ENCODE data around the gene LTA.

Gene LTA

GRCh38 chr6:31578184-31579118, 6.4 kb downstream of the LTA start:
- no peaks in the 10 kb centered on the region for H3K9me3 ChIP-seq
- no peak overlapping the region for H3K4me3 ChIP-seq
- no peak overlapping the region for H3K27ac ChIP-seq
- no peaks in the 10 kb centered on the region for H3K27me3 ChIP-seq
- H4K20me1 ChIP-seq = 0 out of 2 replicates have a peak, but pooled peaks cover 7% of the 10 kb centered on the region
- no peak overlapping the region for H3K9ac ChIP-seq
- H3K4me1 ChIP-seq = peaks cover 92% of the 10 kb centered on the region
- peaks cover 25% of the 10 kb centered on the region for H3K36me3 ChIP-seq
- peak overlapping the region; percentile 98 for H3K4me2 ChIP-seq
- TF ChIP-seq Cebpa-rat (IDR thresholded peaks at IDR 0.05) = no peak

- no peak for TF ChIP-seq Cebpa-rat (IDR thresholded peaks at IDR 0.05)
- Histone ChIP-seq H3K36me3 (peaks cover 25% of the 10 kb centered on the region), H3K9ac (no peak overlapping the region), H3K4me1 (peaks cover 92% of the 10 kb centered on the region), H3K4me2 (no peak overlapping the region; the same call in 1 of the 2 replicates), H4K20me1 (0 out of 2 replicates have a peak, but pooled peaks cover 7% of the 10 kb centered on the region), H3K9me3 (no peaks in the 10 kb centered on the region), H3K4me3 (no peak overlapping the region), H3K27me3 (no peaks in the 10 kb centered on the region), H3K27ac (no peak overlapping the region)
Measured at GRCh38 chr6:31579119-31579505, 7.0 kb downstream of the LTA start.

- Histone ChIP-seq H3K36me3 (peaks cover 25% of the 10 kb centered on the region), H3K4me3 (no peak overlapping the region), H3K9me3 (no peaks in the 10 kb centered on the region), H3K9ac (no peak overlapping the region), H3K4me2 (peak overlapping the region; percentile 99), H3K27me3 (no peaks in the 10 kb centered on the region), H3K27ac (no peak overlapping the region), H4K20me1 (0 out of 2 replicates have a peak, but pooled peaks cover 7% of the 10 kb centered on the region), H3K4me1 (peaks cover 85% of the 10 kb centered on the region)
- TF ChIP-seq Cebpa-rat (IDR thresholded peaks at IDR 0.05) = no peak
Measured at GRCh38 chr6:31579546-31580437, 7.7 kb downstream of the LTA start.

- 0 out of 2 replicates have a peak, but pooled peaks cover 7% of the 10 kb centered on the region for H4K20me1 ChIP-seq
Measured at GRCh38 chr6:31580438-31580740, 8.3 kb downstream of the LTA start.

GRCh38 chr6:31580807-31581433, 8.8 kb downstream of the LTA start:
- Histone ChIP-seq H3K4me3 (peak overlapping the region; percentile 81), H3K4me1 (peaks cover 86% of the 10 kb centered on the region), H3K9ac (peak overlapping the region; percentile 92), H3K9me3 (no peaks in the 10 kb centered on the region), H4K20me1 (0 out of 2 replicates have a peak, but pooled peaks cover 7% of the 10 kb centered on the region), H3K4me2 (peak overlapping the region; percentile 99), H3K36me3 (peaks cover 25% of the 10 kb centered on the region), H3K27me3 (no peaks in the 10 kb centered on the region), H3K27ac (peak overlapping the region; percentile 93)
- TF ChIP-seq Cebpa-rat (IDR thresholded peaks at IDR 0.05) = no peak

More at GRCh38 chr6:31580438-31580740, 8.3 kb downstream of the LTA start:
- H3K4me2 ChIP-seq = peak overlapping the region; percentile 99
- H3K36me3 ChIP-seq = peaks cover 25% of the 10 kb centered on the region
- H3K9me3 ChIP-seq = no peaks in the 10 kb centered on the region
- peak overlapping the region; percentile 81 for H3K4me3 ChIP-seq
- H3K4me1 ChIP-seq = peaks cover 85% of the 10 kb centered on the region
- H3K9ac ChIP-seq = peak overlapping the region; percentile 92
- H3K27ac ChIP-seq = peak overlapping the region; percentile 93
- no peaks in the 10 kb centered on the region for H3K27me3 ChIP-seq
- peak; percentile 68 for TF ChIP-seq Cebpa-rat (IDR thresholded peaks at IDR 0.05)

GRCh38 chr6:31581434-31582229, 9.5 kb downstream of the LTA start:
- no peaks in the 10 kb centered on the region for H3K9me3 ChIP-seq
- no peaks in the 10 kb centered on the region for H3K27me3 ChIP-seq
- TF ChIP-seq Cebpa-rat (IDR thresholded peaks at IDR 0.05) = no peak
- H3K4me3 ChIP-seq = peak overlapping the region; percentile 81
- peaks cover 25% of the 10 kb centered on the region for H3K36me3 ChIP-seq
- peak overlapping the region; percentile 92 for H3K9ac ChIP-seq
- H3K4me2 ChIP-seq = peak overlapping the region; percentile 99
- 0 out of 2 replicates have a peak, but pooled peaks cover 6% of the 10 kb centered on the region for H4K20me1 ChIP-seq
- H3K4me1 ChIP-seq = peaks cover 86% of the 10 kb centered on the region
- H3K27ac ChIP-seq = peak overlapping the region; percentile 93

- Histone ChIP-seq H3K9ac (peak within 1 kb of the TSS; percentile 92), H3K9me3 (no peaks in the 10 kb centered on the region), H3K4me1 (peaks cover 86% of the 10 kb centered on the region), H3K36me3 (peaks cover 19% of the 10 kb centered on the region), H3K27me3 (no peaks in the 10 kb centered on the region), H3K4me2 (peak within 1 kb of the TSS; percentile 99), H3K4me3 (peak within 1 kb of the TSS; percentile 81), H4K20me1 (0 out of 2 replicates have a peak, but pooled peaks cover under 1% of the 10 kb centered on the region), H3K27ac (peak within 1 kb of the TSS; percentile 93)
- TF ChIP-seq Cebpa-rat (IDR thresholded peaks at IDR 0.05) = no peak
Measured at GRCh38 chr6:31582230-31582643, 10.1 kb downstream of the LTA start, which contains the start of gene LTB. TSS of gene LTB (minus strand) at chr6:31582424. CDS start at chr6:31582417, 7 bp downstream.

- Histone ChIP-seq H3K4me1 (peaks cover 80% of the 10 kb centered on the region), H3K27ac (peak overlapping the region; percentile 84)
Measured at GRCh38 chr6:31585491-31585890, 13.4 kb downstream of the LTA start.

More at GRCh38 chr6:31585491-31585890, 13.4 kb downstream of the LTA start:
- no peak overlapping the region for H3K4me3 ChIP-seq
- H3K36me3 ChIP-seq = no peaks in the 10 kb centered on the region
- no peaks in the 10 kb centered on the region for H3K9me3 ChIP-seq
- H4K20me1 ChIP-seq = no peaks in the 10 kb centered on the region
- TF ChIP-seq Cebpa-rat (IDR thresholded peaks at IDR 0.05) = no peak
- no peak overlapping the region for H3K9ac ChIP-seq
- H3K4me2 ChIP-seq = peak overlapping the region; percentile 88
- no peaks in the 10 kb centered on the region for H3K27me3 ChIP-seq

All from BLaER1 (cell line).